ENCODE measurements around the gene SMC1B.
"Not testable (repeated sequence)": the region's sequence is repeated elsewhere in the genome, so short reads cannot be mapped to it uniquely, and the experiment has no call there.

SMC1B gene

GRCh38 chr22:45442116-45442515, 28.7 kb upstream of the SMC1B start:
- no peak for DNase-seq (ENCODE audit: low spot score)

DNA sequence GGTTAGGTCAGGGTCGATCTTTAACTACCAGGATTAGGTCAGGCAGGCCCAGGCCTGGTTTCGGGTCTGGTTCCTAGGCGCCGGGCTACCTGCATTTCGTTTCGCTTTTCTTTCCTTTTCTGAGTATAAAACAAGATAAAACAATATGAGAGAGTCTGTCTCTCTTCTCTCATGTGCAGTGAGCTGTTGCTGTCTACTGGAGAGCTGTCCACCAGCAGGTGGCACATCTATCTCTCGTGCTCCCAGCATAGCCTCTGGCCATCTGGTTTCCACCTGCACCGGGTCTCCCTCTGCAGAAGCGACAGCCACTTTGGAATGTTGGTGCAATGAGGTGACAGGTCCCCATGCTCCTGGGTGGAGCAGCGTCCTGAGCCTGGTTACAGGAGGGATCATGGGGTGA, 27.7 kb upstream of the SMC1B start:
- no peak for DNase-seq (ENCODE audit: low spot score)

DNA sequence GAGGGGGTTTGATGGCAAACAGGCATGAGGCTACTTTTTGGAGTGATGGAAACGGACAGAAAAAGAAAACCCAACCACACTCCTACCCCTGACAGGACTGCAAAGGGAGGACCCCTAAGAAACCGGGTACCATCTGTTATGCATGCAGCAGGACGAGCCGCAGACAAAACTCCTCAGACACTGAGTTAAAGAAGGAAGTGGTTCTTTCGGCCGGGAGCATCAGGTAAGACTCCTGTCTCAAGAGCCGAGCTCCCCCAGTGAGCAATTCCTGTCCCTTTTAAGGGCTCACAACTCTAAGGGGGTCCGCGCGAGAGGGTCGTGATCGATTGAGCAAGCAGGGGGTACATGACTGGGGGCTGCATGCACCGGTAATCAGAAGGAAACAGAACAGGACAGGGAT, 27.3 kb upstream of the SMC1B start:
- not testable (repeated sequence) for DNase-seq (ENCODE audit: low spot score)

GRCh38 chr22:45438336-45438735, 24.9 kb upstream of the SMC1B start:
- DNase-seq (ENCODE audit: low spot score), result no peak

GRCh38 chr22:45436871-45437517, 23.6 kb upstream of the SMC1B start:
- not testable (repeated sequence) for DNase-seq (ENCODE audit: low spot score)

- DNase-seq (ENCODE audit: low spot score), result peak; percentile 80
These were observed 22.2 kb upstream of the SMC1B start for GRCh38 chr22:45435544-45436139.

DNA sequence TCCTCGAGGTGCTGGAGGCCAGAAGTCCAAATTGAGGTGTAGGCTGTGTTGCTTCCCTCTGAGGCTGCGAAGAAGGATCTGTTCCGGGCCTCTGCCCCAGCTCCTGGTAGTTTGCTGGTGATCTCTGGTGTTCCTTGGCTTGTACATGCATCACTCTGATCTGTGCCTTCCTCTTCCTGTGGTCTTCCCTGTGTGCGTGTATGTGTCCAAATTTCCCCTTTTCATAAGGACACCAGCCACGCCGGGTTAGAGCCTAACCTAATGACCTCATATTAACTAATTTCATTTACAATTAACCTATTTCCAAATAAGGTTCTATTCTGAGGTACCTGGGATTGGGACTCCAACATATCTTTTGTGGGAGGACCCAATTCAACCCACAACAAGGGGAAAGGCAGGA, 21.6 kb upstream of the SMC1B start:
- DNase-seq (ENCODE audit: low spot score), result no peak

DNA sequence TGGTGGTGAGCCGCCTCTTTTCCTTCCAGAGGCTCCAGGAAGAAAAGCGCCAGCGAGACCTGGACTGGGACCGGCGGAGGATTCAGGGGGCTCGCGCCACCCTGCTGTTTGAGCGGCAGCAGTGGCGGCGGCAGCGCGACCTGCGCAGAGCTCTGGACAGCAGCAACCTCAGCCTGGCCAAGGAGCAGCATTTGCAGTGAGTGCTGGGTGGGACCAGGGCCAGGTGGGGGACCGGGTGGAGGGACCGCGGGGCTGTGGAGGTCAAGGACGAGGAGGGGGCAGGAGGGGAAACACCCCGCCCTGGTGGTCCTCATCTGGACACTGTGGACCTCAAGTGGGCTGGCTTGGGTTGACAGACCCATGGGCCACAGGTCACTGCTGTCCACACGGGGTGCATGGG, 17.5 kb upstream of the SMC1B start:
- no peak for DNase-seq (ENCODE audit: low spot score)

GRCh38 chr22:45429981-45430775, 16.8 kb upstream of the SMC1B start:
- no peak for DNase-seq (ENCODE audit: low spot score)

GRCh38 chr22:45429424-45429823, 16.0 kb upstream of the SMC1B start:
- DNase-seq (ENCODE audit: low spot score), result no peak

DNA sequence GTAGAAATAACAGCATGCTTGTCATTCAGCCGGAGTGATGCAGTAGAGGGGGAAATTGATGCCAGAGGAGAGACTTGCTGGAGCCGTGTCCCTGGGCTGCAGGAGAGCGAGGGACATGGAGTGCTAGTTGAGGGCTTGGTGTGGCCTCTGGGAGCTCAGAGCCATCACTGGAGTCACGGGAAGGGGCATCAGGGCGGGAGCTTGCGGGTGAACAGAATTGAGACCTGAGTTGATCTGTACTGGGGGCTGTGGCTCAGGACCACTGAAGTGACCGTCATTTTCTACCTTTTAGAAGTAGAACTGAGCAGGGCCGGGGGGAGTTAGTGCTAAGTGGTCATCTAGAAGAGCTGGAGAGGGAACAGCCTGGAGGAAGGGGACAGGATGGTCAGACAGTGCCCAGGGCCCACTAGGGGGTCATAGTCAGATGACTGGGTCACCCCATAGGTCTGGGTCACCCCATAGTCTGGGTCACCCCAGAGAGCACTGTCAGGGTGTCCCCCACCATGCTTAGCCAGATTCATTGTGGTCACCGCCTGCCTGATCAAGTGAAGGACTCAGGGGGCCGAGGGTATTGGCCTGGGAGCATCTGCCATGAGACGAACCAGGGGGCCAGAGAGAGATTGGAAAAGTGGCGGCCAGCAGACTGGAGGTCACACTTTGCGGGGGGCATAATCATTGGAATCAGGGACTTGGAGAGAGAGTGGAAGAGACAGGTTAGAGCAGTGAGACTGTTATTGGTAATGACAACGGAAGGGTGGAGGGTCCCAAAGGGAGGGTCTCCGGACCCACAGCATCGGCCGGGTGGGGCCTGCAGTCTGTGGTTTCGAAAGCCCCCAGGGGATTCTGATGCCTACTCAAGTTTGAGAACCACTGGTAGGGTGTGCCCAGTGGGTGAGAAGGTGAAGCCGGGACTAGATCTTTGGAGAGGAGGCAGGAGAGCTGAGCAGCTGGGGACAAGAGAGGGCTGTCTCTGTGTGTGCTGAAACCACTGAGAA, 15.3 kb upstream of the SMC1B start:
- DNase-seq (ENCODE audit: low spot score), result no peak

DNA sequence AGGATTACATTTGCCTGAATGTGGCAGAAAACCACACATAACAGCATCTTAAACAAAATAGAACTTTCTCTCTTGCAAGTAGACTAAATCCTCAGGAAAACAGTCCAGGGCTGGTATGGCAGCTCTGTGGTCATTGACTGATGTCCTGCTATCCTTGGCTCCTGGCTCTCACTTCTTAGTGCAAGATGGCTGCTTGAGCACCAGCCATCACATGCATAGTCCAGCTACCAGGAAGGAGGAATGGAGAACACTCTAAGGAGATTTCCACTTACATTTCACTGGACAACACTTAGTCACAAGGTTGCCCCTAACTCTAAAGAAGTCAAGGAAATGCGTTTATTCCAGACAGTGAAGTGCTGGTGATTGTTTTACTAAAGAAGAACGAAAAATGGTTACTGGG, 13.7 kb upstream of the SMC1B start:
- DNase-seq (ENCODE audit: low spot score), result no peak

DNA sequence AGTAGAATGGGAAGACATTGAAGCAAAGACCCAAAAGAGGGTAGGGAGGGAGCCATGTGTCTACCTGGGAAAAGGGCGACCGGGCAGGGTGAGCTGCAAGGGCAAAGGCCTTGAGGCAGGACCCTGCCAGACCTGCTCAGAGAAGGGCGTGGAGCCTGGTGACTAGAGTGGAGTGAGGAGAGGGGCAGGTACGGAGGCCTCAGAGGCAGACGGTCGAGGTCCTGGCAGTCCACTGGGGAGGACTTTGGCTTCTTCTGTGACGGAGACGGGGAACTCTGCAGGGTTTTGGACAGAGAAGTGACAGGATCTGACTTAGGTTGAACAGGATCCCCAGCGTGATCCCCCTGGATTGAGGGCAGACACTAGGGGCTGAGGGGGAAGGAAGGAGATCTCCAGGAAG, 13.0 kb upstream of the SMC1B start:
- DNase-seq (ENCODE audit: low spot score), result no peak

DNA sequence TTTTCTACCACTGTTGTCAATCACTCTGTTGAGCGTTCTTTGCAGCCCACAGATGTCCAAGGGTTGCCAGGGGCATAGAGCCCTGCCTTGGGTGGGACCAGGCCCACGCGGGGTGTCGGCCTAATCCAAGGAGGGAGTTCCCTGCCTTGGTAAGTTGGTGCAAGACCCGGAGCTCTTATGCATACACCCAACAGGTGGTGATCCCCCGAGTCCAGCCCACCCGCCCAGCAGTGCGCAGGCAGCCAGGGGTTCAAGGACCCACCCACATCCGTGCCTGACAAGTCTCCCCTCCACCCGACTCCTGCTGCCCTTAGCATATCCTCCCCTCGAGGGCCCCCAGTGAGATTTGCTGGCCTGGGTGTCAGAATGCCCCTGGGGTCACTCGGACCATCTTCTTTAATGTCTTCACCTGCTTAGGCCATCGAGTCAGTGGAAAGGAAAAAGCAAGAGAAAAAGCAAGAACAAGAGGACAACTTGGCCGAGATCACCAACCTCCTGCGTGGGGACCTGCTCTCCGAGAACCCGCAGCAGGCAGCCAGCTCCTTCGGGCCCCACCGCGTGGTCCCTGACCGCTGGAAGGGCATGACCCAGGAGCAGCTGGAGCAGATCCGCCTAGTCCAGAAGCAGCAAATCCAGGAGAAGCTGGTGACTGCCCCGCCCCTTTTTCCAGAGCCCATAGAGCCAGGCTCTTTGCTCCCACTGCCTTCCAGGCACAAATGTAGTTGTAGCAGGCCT, 12.3 kb upstream of the SMC1B start:
- DNase-seq (ENCODE audit: low spot score), result no peak

DNA sequence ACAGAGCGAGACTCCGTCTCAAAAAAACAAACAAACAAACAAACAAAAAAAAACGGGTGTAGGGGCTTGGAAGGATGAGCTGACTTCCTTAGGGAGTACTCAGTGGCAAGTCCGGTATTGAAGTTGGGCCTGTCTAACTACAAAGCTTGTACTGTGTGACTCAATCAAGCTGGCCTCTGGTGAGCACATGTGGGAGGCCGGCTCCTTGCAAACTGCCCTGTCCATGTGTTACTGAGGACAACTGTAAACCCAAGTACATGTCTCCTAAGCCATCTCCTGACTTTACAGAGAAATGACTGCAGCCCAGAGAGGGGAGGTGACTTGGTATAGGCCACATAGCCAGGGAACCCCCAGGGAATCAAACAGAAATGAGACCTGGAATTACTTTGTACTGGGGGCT, 11.7 kb upstream of the SMC1B start:
- DNase-seq (ENCODE audit: low spot score), result no peak

DNA sequence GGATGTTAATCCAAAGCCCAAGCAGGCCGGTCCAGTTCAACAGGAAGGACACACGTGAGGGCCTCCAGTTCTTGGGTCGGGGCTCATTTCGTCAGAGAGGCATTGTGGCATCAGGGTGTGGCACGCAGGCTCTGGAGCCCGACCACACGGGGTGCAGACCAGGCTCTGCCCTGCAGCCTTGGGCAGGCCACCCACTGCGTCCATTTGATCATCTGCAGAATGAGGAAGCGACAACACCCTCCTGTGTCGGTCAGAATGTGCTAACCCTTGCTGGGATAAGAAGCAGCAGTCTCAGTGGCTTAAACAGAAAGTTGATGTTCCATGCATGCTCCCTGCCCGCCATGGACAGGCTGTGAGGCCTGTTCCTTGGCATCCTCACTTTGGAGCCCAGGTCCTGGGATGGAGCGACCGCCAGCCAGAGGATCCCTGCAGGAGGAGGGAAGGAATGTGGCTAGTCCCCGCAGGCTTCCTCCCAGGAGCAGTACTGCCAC, 10.9 kb upstream of the SMC1B start:
- DNase-seq (ENCODE audit: low spot score), result no peak

- DNase-seq (ENCODE audit: low spot score), result no peak
These were observed 10.1 kb upstream of the SMC1B start for GRCh38 chr22:45423524-45423923.

DNA sequence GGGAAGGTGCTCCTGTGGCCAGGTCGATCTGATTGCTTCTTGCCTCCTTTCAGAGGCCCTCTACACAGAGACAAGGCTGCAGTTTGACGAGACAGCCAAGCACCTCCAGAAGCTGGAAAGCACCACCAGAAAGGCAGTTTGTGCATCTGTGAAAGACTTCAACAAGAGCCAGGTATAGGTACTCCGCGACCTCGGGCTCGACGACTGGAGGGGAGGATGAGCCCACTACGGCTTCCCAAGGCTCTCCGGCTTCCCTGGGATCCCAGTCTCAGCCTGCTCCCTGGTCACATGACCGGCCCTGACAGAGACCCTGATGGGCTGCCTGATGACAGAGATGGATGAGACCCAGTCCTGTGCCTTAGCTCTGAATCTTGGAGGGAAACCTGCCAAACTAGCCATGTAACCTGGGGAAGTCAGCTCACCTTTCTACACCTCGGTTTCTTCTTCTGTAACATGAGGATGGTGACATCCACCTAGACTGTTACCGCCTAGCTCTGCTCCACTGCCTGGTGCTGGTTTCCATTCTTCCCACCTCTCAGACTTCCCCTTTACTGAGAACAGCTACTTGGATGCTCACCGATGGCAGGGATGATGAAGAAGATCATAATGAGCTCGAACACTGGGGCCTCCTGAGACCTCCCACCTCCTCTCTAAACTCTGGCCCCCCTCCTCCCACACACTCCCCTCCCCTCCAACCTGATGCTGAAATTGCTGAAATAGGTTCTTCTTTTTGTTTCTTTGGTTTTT, 9.0 kb upstream of the SMC1B start:
- DNase-seq (ENCODE audit: low spot score), result no peak

- no peak for DNase-seq (ENCODE audit: low spot score)
These were observed 8.1 kb upstream of the SMC1B start for GRCh38 chr22:45421349-45422055.

DNA sequence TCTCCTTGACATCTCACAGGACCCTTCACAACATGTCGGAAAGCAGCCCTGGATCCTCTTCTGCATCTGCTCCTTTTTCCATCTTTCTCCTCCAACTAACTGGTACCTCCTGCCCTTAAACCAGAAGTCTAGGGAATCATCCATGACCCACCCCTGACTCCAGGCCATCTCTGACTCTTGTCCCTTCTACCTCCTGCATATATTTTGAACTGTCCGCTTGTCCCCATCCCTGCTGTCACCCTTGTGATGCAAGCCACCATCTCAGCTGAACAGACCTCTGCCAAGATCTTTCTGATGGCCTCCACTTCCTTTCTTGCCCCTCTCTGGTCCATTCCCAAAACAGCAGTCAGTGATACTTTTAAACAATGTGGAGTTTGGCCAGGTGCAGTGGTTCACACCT, 7.1 kb upstream of the SMC1B start:
- no peak for DNase-seq (ENCODE audit: low spot score)
